Frontal cortex (tissue), 4 donors: ENCODE results near the gene TAS2R60. TPM values are rescaled to one million over a fixed set of nuclear protein-coding genes. Genes with fewer than 3 reads are reported as not detected.
"Not testable (repeated sequence)": the region's sequence is repeated elsewhere in the genome, so short reads cannot be mapped to it uniquely, and the experiment has no call there.

Experiments used
- DNase-seq, 2 donors: peaks; one replicate each; pipeline ENCODE4 v3.0.0; 2012; ENCODE audit warnings: low spot score in 2 of 2
- FAIRE-seq: peaks from 2 replicates; lab custom pipeline; 2012; peaks lifted over from hg19 to GRCh38; lab: Jason Lieb, UNC
- total RNA-seq: library from RNA; depleted of rRNA; stranded (reverse); fragments of >200 nt; gene quantifications from one replicate; pipeline ENCODE4 v1.2.3, GENCODE V29; 2014
- donor health status: control.
- donor health status: control.
- donor health status: control.

TAS2R60 gene, protein sequence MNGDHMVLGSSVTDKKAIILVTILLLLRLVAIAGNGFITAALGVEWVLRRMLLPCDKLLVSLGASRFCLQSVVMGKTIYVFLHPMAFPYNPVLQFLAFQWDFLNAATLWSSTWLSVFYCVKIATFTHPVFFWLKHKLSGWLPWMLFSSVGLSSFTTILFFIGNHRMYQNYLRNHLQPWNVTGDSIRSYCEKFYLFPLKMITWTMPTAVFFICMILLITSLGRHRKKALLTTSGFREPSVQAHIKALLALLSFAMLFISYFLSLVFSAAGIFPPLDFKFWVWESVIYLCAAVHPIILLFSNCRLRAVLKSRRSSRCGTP
- total RNA-seq: not detected

DNA sequence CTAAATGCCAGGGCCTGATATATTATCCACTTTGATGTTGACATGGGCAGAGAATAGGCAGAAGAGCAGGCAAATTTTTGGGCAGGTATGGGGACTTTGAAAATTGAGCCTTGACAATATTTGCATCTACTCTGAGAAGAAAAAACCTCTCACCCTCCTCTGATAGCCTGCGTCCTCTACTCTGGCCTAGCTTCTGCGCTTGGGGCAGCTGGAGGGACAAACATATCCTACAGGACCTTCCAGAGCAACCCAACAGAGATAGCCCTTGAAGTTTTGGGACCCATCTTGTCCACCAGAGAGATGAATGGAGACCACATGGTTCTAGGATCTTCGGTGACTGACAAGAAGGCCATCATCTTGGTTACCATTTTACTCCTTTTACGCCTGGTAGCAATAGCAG is at the start of gene TAS2R60:
TSS of gene TAS2R60 (plus strand) at position 301 of the 400 bp plus-strand sequence. CDS start at position 301, 0 bp downstream.
- no peak for DNase-seq
- FAIRE-seq: no peak

GRCh38 chr7:143394068-143394467 is 49.2 kb upstream of the TAS2R60 start:
- FAIRE-seq (no peak), DNase-seq (no peak)

GRCh38 chr7:143394777-143395176 is 48.5 kb upstream of the TAS2R60 start:
- FAIRE-seq: no peak
- no peak for DNase-seq

GRCh38 chr7:143395187-143396149 is 47.8 kb upstream of the TAS2R60 start:
- DNase-seq (no peak), FAIRE-seq (no peak)

GRCh38 chr7:143396182-143396581 is 47.1 kb upstream of the TAS2R60 start:
- DNase-seq: no peak
- FAIRE-seq: no peak

GRCh38 chr7:143396625-143397556 is 46.4 kb upstream of the TAS2R60 start:
- FAIRE-seq (no peak), DNase-seq (no peak)

GRCh38 chr7:143397710-143398530 is 45.3 kb upstream of the TAS2R60 start:
- no peak for FAIRE-seq
- no peak for DNase-seq

DNA sequence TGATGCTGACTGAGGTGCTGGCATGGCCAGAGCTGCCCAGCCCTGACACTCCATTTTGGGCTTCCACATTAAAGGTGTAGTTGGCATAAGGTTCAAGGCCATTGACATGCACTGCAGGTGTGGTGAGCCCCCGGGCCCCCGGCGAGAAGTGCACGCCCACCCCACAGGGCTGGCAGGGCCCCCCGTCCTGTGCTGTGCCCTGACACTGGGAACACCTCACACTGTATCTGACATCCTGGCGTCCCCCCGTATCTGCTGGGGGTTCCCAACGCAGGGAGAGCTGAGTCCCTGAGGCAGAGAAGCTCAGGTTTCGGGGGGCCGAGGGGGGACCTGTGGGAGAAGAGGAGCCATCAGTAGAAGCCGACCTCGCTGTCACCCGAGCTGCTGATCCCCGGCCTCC is 44.6 kb upstream of the TAS2R60 start:
- FAIRE-seq (no peak), DNase-seq (no peak)

GRCh38 chr7:143399151-143399550 is 44.1 kb upstream of the TAS2R60 start:
- no peak for DNase-seq
- FAIRE-seq: no peak

GRCh38 chr7:143399642-143400041 is 43.6 kb upstream of the TAS2R60 start:
- FAIRE-seq (no peak), DNase-seq (no peak)

DNA sequence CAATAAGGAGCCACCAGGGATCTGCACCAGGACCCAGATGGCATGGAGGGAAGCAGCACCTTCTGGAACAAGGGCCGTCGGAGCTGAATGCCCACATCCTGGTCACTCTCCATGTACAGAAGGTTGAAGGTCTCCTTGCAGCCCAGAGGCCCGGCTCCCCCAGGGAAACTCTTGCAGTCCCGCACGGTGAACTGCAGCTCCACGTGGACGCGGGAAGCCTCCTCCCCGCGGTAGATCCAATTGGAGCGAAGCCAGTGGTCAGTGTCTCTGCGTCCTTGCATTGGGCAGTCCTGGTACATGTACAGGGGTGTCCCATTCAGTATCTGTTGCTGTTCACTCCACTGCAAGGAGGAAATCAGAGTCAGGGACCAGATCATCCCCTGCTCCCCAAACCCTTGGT is 42.0 kb upstream of the TAS2R60 start:
- DNase-seq: no peak

GRCh38 chr7:143402233-143402632 is 41.0 kb upstream of the TAS2R60 start:
- DNase-seq, FAIRE-seq: not testable (repeated sequence)

More for the DNA sequence above, 42.0 kb upstream of the TAS2R60 start:
- no peak for FAIRE-seq

GRCh38 chr7:143405173-143406001 is 37.9 kb upstream of the TAS2R60 start:
- FAIRE-seq (no peak), DNase-seq (no peak)

GRCh38 chr7:143406002-143406357 is 37.3 kb upstream of the TAS2R60 start:
- DNase-seq: no peak
- FAIRE-seq: no peak

DNA sequence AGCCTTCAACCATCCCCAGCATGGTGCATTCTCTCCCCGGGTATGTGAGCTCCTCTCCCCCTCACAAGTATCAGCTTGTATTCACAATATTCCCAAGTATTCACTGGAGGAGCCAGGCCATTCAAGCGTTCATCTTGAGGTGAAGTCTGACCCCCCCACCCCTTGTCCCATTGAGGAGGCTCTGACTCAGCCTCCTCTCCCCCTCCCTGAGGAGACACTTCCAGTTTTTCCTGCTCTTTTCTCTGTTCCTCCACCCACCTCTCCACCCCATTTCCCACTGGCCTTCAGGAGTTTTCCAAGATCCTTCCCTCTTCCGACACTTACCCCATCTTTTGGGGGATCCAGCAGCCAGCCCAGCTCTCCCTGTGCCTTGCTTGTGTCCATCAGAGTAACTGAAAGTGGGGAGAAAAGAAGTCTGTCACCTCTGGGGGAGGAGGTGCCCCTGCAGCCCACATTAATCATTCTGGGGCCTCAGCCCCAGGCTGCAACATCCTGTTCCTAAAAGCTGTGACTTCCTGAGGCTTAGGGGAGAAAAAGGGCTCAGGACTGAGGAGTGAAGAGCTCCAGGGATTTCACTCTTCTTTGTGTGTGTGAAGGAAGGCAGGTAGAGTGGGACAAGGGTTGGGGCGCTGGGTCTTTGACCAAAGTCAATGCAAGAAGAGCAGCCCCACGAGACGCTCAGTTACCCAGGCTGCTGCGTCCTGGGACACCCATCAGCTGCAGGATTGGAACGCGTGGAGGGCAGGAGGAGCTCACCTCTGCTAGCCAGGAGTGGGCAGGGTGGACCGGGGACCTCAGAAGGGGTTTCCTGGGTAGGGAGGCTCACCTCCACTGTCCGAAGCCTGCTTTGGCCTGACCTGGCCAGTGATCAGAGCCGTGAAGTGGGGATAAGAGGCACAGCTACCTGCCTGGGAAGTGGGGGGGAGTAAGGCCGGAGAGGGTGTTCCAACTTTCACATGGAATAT is 35.7 kb upstream of the TAS2R60 start:
- FAIRE-seq (no peak), DNase-seq (no peak)

GRCh38 chr7:143408252-143408685 is 35.0 kb upstream of the TAS2R60 start:
- FAIRE-seq (no peak), DNase-seq (no peak)
